Ovary (tissue), 9 donors: ENCODE data around the gene MMP14. TPM values are rescaled to one million over a fixed set of nuclear protein-coding genes. Genes with fewer than 3 reads are reported as not detected.

Source experiments
- DNase-seq, 5 donors: peaks; one replicate each; pipeline ENCODE4 v3.0.0-alpha.2; 2019 to 2020
- H3K27ac ChIP-seq, 2 donors: fragments of 200-600 bp; one replicate each; pipeline versions ENCODE4 v1.5.1 to v1.8.0; 2019 to 2022
- H3K27me3 ChIP-seq: fragments of 200-600 bp; one replicate; pipeline ENCODE4 v1.8.0; 2022
- H3K36me3 ChIP-seq: fragments of 200-600 bp; sonication (generic); one replicate; pipeline ENCODE4 v1.5.1; 2019
- H3K4me1 ChIP-seq: one replicate; pipeline ENCODE4 v1.8.1; 2013; ENCODE audit warnings: mild to moderate bottlenecking, moderate library complexity; ENCODE audit not compliant: insufficient read depth
- H3K4me3 ChIP-seq: fragments of 200-600 bp; sonication (generic); one replicate; pipeline ENCODE4 v1.5.1; 2017
- H3K9me3 ChIP-seq, 2 donors: fragments of 200-600 bp in 1 of 2; sonication (generic) in 1 of 2; one replicate each; pipeline versions ENCODE4 v1.5.1 to v1.8.1; 2013 to 2019; ENCODE audit warnings: mild to moderate bottlenecking in 1 of 2, moderate library complexity in 1 of 2
- CTCF ChIP-seq, 3 donors: fragments of 450-650 bp in 2 of 3; fragments of 200-600 bp in 1 of 3; IDR thresholded peaks; one replicate each; pipeline versions ENCODE4 v1.5.1 to v1.8.0; 2016 to 2022; ENCODE audit warnings: antibody characterized with exemption in 3 of 3, mild to moderate bottlenecking in 1 of 3
- EP300 ChIP-seq: sonication (generic); formaldehyde crosslinking; IDR thresholded peaks from one replicate; pipeline ENCODE4 v1.6.1; 2017; ENCODE audit warnings: antibody characterized with exemption
- POLR2A ChIP-seq: fragments of 450-650 bp; IDR thresholded peaks from one replicate; pipeline ENCODE4 v1.6.1; 2017; ENCODE audit warnings: antibody characterized with exemption, mild to moderate bottlenecking, moderate library complexity
- whole genome bisulfite sequencing, 3 donors: extraction: QIAGEN DNeasy Blood & Tissue Kit in 1 of 3; methylation state at CpG; one replicate each; pipeline versions ENCODE4 v1.1.5 to v1.1.7; 2013 to 2017; 5-methylcytosine and 5-hydroxymethylcytosine counted together
- intact Hi-C, 4 donors: fragments of 100-400 bp; cut with DNase I; formaldehyde crosslinking; loops; one replicate each; pipeline versions ENCODE4 v1.11.0 to v1.15.1; 2022 to 2023
- polyA plus RNA-seq, 2 donors: library from polyadenylated mRNA; stranded (reverse); fragments of 200-250 nt in 1 of 2; fragments of 350-450 nt in 1 of 2; fragmentation: Illumina TruSeq in 1 of 2; extraction: RNeasy Lipid Tissue Mini Kit (QIAGEN cat#74804) in 1 of 2; gene quantifications; one replicate each; pipeline ENCODE4 v1.2.3, GENCODE V29; 2013 to 2014
- total RNA-seq, 7 donors: library from RNA; depleted of rRNA in 2 of 7; stranded (reverse); fragments of >200 nt in 2 of 7; fragmentation: NEBNext Ultra II Directional in 3 of 7; extraction: Animal tissue kit (Norgen Biotek cat#: 25700) in 3 of 7; gene quantifications; one replicate each; pipeline versions ENCODE4 v1.1.0 to v1.2.4, GENCODE V29; 2016 to 2023
- donor health status: DM: no; HTN: no; CAD: no; lungs with moderate emphysema.
- donor health status: DM: no; HTN: no; CAD: no.
- donor health status: Bipolar disorder and iron deficiency.
- donor health status: DM: yes; HTN: yes; CAD: no.
- donor health status: DM: no; HTN: no; CAD: no.
- donor health status: DM: yes; HTN: yes; CAD: no.

Gene MMP14
- total and polyA plus RNA-seq, 9 donors = 70.0 to 267 (median 156) TPM

GRCh38 chr14:22842211-22843122, 6.1 kb downstream of the MMP14 start:
- no peak overlapping the region for H3K4me3 ChIP-seq
- no peak overlapping the region for H3K27ac ChIP-seq
- H3K4me1 ChIP-seq = peaks cover 24% of the 10 kb centered on the region
- DNase-seq = peak in 1 of 5 donors; percentile 33
- 85 to 90% (median 86%) methylated on average over 28 of the region's 28 CpGs for WGBS, 3 donors
- TF ChIP-seq EP300 (no peak), POLR2A (no peak), CTCF (IDR thresholded peaks at IDR 0.05) (no peak)
- H3K27me3 ChIP-seq = no peaks in the 10 kb centered on the region
- H3K36me3 ChIP-seq = no peaks in the 10 kb centered on the region
- H3K9me3 ChIP-seq = no peaks in the 10 kb centered on the region
- intact Hi-C loops = loop anchor here in 1 of 4 donors (10.0 kb wide), 1 partner anchor 278 kb away; no protein-coding TSS in a partner anchor

- Histone ChIP-seq H3K27me3 (no peaks in the 10 kb centered on the region), H3K27ac (no peak overlapping the region), H3K4me1 (peaks cover 27% of the 10 kb centered on the region), H3K9me3 (no peaks in the 10 kb centered on the region), H3K36me3 (no peaks in the 10 kb centered on the region), H3K4me3 (no peak overlapping the region)
- intact Hi-C loops = loop anchor here in 1 of 4 donors (10.0 kb wide), 1 partner anchor 279 kb away; no protein-coding TSS in a partner anchor
- 83 to 86% (median 83%) methylated on average over 21 of the region's 21 CpGs for WGBS, 3 donors
- TF ChIP-seq POLR2A (no peak), EP300 (no peak), CTCF (IDR thresholded peaks at IDR 0.05) (no peak)
- DNase-seq = peak in 1 of 5 donors; percentile 21
These were observed 6.9 kb downstream of the MMP14 start for GRCh38 chr14:22843123-22843925.

GRCh38 chr14:22844221-22845102, 8.1 kb downstream of the MMP14 start:
- Histone ChIP-seq H3K4me3 (no peak overlapping the region), H3K4me1 (peaks cover 27% of the 10 kb centered on the region), H3K27me3 (no peaks in the 10 kb centered on the region), H3K27ac (peak overlapping the region in 1 of 2 donors; percentile 19), H3K9me3 (no peaks in the 10 kb centered on the region), H3K36me3 (no peaks in the 10 kb centered on the region)
- TF ChIP-seq EP300 (no peak), CTCF (IDR thresholded peaks at IDR 0.05) (no peak), POLR2A (no peak)
- WGBS, 3 donors = 83 to 87% (median 85%) methylated on average over 22 of the region's 22 CpGs
- intact Hi-C loops = loop anchor here in 1 of 4 donors (10.0 kb wide), 1 partner anchor 280 kb away; no protein-coding TSS in a partner anchor
- DNase-seq = peak in 1 of 5 donors; percentile 33

GRCh38 chr14:22845103-22845394, 8.7 kb downstream of the MMP14 start:
- WGBS, 3 donors = 83 to 86% (median 85%) methylated on average over 9 of the region's 9 CpGs
- TF ChIP-seq POLR2A = no peak
- no peak for DNase-seq
- no peak overlapping the region for H3K4me3 ChIP-seq
- intact Hi-C loops = loop anchor here in 1 of 4 donors (10.0 kb wide), 1 partner anchor 280 kb away; no protein-coding TSS in a partner anchor
- peaks cover 32% of the 10 kb centered on the region for H3K4me1 ChIP-seq
- H3K36me3 ChIP-seq = no peaks in the 10 kb centered on the region
- no peaks in the 10 kb centered on the region for H3K9me3 ChIP-seq
- peak overlapping the region in 1 of 2 donors; percentile 96 for H3K27ac ChIP-seq
- H3K27me3 ChIP-seq = no peaks in the 10 kb centered on the region
